ENCODE results near the gene ACTR2. TPM values are rescaled to one million over a fixed set of nuclear protein-coding genes. Genes with fewer than 3 reads are reported as not detected.

ACTR2 gene
- total RNA-seq, 1 donor from 2014 or later: 70.0 TPM

DNA sequence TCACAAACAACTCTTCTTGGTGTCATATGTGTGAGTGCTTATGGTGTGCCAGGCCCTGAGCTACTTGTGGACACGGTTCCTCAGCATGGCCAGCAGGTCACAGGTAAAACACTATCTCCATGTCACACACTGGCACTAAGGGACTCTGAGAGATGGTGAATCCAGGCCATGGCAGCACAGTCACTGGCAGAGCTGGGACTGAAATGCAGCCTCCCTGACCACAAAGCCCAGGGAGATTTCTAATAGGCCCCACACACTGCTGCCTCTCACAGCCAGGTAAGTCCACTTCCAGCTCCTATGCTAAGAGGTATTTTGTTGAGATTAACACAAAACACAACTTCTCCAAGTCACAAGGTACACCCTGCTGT, 92.0 kb downstream of the ACTR2 start:
- intact Hi-C loops (cut with DNase I): no loop called here
- Histone ChIP-seq H3K36me3 (peaks cover 0 to 9% of the 10 kb centered on the region in 2 donors), H3K27me3 (no peaks in the 10 kb centered on the region), H3K4me1 (peaks cover 34% of the 10 kb centered on the region), H3K27ac (peak overlapping the region; percentile 20), H3K4me3 (no peak overlapping the region), H3K9me3 (no peaks in the 10 kb centered on the region)
- TF ChIP-seq POLR2AphosphoS5 (IDR thresholded peaks at IDR 0.05; ENCODE audit: insufficient read depth in 1 of 2, low read depth in 1 of 2): no peak
- TF ChIP-seq, protein P1, sequence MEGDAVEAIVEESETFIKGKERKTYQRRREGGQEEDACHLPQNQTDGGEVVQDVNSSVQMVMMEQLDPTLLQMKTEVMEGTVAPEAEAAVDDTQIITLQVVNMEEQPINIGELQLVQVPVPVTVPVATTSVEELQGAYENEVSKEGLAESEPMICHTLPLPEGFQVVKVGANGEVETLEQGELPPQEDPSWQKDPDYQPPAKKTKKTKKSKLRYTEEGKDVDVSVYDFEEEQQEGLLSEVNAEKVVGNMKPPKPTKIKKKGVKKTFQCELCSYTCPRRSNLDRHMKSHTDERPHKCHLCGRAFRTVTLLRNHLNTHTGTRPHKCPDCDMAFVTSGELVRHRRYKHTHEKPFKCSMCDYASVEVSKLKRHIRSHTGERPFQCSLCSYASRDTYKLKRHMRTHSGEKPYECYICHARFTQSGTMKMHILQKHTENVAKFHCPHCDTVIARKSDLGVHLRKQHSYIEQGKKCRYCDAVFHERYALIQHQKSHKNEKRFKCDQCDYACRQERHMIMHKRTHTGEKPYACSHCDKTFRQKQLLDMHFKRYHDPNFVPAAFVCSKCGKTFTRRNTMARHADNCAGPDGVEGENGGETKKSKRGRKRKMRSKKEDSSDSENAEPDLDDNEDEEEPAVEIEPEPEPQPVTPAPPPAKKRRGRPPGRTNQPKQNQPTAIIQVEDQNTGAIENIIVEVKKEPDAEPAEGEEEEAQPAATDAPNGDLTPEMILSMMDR (IDR thresholded peaks at IDR 0.05): no peak
- no peak for TF ChIP-seq POLR2A (IDR thresholded peaks at IDR 0.05)
- no peak for DNase-seq (ENCODE audit: extremely low spot score in 2 of 2)

DNA sequence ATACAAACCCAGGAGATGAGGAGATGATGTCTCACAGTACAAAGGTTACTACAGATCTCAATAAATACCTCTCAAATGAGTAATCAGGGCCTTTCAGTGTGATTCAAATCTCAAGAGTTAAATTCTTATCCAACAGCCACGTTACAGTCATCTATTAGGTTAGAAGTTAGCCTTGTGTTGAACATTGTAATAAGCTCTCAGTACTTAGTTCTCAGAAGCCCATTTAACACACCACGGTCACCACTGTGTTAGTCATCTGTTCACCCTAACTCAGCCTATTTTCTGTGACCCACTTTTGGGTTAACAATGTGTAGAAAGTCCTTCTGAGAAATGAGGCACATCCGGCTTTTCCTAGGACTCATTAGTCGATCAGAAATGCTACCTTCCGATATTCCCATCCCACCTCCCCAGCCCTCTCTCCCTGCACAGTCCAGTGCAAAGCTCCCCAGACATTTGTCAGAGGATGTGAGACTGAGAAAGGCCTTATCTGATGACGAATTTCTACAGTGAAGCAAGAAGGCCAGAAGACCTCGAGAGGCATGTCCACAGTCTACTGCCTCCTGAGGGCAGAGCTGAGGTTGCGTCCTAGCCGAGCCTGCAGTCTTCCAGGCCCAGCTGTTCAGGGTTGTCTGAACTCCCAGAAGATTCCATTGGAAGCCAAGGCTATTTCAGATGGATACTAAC, 92.6 kb downstream of the ACTR2 start:
- H3K27ac ChIP-seq: peak overlapping the region; percentile 20
- no peaks in the 10 kb centered on the region for H3K27me3 ChIP-seq
- DNase-seq (ENCODE audit: extremely low spot score in 2 of 2): no peak
- H3K4me1 ChIP-seq: peaks cover 34% of the 10 kb centered on the region
- TF ChIP-seq POLR2A (IDR thresholded peaks at IDR 0.05): no peak
- TF ChIP-seq, protein P1 (IDR thresholded peaks at IDR 0.05): peak in 1 of 3 experiments; percentile 12
- H3K36me3 ChIP-seq: peaks cover 0 to 4% of the 10 kb centered on the region in 2 donors
- intact Hi-C loops (cut with DNase I): no loop called here
- no peaks in the 10 kb centered on the region for H3K9me3 ChIP-seq
- no peak overlapping the region for H3K4me3 ChIP-seq

Other genes starting within 250 kb of the ACTR2 start
- 11.5 TPM for gene SLC1A4, start 238.4 kb upstream of the ACTR2 start, total RNA-seq
- 25.0 TPM for gene CEP68, start 171.4 kb upstream of the ACTR2 start, total RNA-seq
- 92.3 TPM for gene RAB1A, start 97.7 kb upstream of the ACTR2 start, total RNA-seq
- gene SPRED2, start 204.8 kb downstream of the ACTR2 start, total RNA-seq: 18.4 TPM